GM19328 (cell line): ENCODE measurements around the gene MAPKAPK3.

Experiments used
- ATAC-seq: cut with Tn5 transposase; IDR thresholded peaks from one replicate; pipeline ENCODE4 v1.9.1; 2021; ENCODE audit warnings: mild to moderate bottlenecking, moderate library complexity; ENCODE audit not compliant: unreplicated experiment

The MAPKAPK3 gene

DNA sequence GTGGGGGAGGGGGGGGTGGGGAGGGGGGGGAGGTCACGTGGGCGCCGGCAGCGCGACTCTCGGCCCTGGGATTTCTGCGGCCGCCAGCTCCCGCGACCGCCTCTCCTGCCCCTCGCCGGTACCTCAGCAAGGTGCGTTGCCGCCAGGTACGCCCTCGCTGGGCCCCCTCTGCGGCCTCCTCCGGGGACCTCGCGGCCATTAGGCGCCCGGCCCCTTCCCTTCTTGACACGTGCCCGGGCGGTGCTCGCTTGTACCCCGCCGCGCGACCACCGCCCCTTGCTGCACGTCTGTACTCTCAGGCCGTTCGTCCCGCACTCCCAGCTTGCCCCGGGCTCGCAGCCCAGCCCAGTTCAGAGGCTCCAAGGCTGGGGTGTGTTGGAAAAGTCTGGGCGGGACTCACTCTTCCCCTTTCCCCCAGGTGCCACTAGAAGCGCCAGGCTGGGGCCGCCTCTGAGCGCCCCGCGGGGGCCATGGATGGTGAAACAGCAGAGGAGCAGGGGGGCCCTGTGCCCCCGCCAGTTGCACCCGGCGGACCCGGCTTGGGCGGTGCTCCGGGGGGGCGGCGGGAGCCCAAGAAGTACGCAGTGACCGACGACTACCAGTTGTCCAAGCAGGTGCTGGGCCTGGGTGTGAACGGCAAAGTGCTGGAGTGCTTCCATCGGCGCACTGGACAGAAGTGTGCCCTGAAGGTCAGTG lies at the start of gene MAPKAPK3:
TSS of gene MAPKAPK3 (plus strand) at position 56 of the 696 bp plus-strand sequence. CDS start at position 471, 415 bp downstream.
- peak; percentile 5 for ATAC-seq

DNA sequence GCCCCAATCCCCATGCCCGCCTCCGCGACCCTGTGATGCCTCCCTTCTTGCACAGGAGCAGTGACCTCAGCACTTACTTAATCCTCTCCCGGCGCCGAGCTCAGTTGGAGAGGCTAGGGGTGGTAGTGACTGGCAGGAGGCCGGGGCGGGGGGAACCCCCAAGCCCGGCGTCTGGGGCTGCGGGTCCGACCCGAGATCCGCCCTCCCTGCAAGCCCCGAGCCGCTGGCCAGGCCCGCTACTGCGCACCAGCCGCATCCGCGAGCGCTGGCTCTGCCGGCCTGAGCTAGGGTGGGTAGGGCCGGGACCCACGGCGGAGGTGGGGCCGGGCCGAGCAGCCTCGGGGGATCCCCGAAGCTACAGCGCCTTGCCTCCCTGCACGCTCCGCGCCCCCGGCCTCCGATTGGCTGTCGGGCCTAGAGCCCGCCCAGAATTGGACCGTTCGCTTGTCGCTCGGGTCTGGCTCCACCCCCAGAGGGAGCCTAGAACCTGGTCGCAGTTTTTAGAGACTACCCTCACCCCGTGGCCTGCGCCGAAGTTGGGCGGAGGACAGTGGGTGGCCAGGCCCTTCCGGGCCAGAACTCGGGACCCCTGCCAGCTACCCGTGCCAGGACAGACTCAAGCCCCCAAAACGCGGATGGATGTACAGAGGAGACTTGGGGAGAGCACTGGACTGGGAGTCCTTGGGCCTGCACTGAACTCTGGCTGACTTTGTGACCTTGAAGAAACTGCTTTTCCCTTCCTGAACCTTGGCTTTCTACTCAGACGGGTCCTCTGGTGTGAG lies 49.4 kb upstream of the MAPKAPK3 start, which contains the start of gene C3orf18:
TSS of gene C3orf18 (minus strand) at position 362 of the 782 bp plus-strand sequence. CDS start 2,048 bp downstream, outside the sequence.
- peak; percentile 71 for ATAC-seq

DNA sequence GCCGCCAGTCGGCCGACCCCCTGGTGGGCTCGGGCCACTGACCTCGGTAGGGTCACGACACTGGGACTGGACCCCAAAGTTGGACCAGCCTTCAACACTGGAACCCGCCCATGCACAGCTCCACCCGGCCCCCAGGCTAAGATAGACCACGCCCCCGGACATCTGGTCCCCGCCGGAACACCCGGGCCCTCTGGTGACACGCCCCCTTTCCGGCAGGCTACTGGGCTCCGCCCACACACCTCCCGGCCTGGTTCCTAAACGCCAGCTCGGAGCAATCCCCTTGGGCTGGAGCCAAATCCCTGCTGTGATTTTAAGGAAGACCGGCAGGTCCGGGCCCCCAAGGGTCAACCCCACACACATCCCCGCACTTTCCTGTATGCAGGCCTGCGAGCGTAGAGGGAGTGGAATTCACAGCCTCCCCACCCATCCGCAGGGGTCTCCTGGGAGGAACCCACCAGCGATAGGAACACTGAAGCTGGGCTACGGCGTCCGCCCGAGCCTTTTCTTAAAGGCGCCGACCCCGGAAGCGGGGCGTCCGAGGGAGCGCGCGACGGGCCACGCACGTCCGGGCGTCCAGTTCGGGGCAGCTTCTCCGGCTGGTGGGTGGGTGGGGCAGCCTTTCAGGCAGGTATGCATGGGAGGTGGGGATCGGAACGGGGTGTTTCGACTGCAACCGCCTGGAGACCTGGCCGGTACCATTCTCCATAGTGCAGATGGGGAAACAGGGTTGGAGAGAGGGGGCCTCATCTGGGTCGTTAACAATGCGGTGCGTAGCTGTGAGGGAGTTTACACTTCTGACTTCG lies 47.8 kb upstream of the MAPKAPK3 start, which contains the start of gene HEMK1:
TSS of gene HEMK1 (plus strand) at position 576 of the 803 bp plus-strand sequence. CDS start 1,583 bp downstream, outside the sequence.
- peak; percentile 57 for ATAC-seq

DNA sequence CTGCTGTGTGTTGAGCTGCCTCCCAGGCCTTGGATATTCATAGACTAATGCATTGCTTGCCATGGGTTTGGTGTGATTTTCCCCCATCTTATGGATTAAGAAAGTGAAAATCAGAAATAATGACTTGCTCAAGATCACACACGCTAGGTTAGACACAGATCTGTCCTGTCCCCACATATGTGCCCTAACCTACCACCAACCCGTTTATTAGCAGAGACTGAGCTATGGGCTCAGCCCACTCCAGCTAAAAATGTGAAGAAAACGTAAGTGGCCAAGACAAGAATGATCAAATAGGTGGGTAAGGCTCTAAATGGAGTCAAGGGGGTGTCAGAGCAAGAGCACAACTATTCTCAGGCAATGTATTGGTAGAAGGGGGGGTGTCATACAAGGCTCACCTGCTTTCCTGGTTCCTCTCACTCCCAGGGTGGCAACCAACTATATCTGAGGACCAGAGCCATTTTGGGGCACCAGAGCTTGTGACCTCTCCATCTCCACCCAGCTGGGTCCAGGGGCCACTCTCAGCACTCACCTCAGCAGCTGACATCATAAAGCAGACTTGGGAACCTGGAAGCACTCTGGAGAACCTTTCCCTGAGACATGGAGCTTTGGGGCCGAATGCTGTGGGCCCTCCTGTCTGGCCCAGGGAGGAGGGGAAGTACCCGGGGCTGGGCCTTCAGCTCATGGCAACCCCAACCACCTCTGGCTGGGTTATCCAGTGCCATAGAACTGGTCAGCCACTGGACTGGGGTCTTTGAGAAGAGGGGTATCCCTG lies 46.3 kb upstream of the MAPKAPK3 start:
- ATAC-seq, result no peak

DNA sequence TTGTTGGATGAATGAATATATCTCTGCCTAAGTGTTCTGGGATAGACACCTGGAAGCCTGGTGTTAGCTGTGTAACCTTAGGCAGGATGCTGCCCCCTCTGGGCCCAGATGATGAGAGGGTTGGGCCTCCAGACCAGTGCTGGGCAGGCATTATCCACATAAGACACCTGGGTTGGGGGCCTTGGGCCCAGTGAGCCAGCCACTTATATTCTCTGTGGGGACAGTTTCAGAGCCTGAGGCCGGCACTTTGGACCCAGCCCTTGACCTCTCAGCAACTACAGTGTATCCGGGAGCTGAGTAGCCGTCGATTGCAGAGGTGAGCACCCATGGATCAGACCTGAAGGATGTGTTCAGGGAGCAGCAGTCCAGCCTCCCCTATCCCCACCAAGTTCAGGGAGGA lies 45.5 kb upstream of the MAPKAPK3 start:
- no peak for ATAC-seq

DNA sequence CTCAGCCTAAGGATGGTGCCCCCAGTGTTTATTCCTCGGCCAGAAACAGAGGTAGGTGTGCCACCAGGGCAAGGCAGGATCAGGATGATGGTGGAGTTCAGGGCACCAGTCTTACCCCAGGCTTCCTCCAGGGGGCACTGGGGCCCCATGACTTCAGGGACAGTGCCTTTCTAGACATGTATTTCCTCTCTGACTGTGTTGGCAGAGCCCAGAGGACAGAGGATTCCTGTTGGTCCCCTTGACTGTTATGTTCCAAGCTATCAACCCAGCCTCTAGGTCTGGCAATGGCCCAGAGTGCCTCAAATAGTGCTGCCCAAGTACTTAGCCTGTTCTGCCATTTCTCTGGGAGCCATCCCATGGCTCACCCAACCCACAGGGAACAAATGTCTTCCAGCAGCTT lies 44.8 kb upstream of the MAPKAPK3 start:
- ATAC-seq, result no peak

DNA sequence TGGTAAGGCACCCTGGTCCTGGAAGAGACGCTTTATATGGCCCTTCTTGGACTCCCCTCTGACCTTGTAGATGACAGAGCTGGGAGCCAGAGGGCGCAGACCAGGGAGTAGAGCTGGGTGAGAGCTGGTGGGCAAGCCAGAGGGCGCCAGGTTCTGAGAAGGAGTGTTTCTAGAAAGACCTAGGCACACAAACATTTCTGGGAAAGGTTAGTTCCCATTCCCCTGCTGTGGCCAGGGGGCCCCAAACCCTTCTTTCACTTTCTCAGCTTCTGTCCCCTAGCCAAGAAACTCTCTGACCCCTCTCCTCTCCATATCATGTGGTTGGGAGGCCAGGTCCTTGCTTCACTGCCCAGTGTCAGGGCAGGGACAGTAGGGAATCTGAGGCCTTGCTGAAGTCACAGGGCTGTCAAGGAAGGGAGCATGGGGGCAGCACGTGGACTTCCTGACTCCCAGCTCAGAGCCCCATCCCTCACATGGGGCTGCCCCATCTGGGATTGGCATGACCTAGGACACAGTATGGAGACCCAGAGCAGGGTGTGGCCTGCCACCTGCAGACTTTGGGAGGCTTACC lies 44.1 kb upstream of the MAPKAPK3 start:
- ATAC-seq, result no peak

DNA sequence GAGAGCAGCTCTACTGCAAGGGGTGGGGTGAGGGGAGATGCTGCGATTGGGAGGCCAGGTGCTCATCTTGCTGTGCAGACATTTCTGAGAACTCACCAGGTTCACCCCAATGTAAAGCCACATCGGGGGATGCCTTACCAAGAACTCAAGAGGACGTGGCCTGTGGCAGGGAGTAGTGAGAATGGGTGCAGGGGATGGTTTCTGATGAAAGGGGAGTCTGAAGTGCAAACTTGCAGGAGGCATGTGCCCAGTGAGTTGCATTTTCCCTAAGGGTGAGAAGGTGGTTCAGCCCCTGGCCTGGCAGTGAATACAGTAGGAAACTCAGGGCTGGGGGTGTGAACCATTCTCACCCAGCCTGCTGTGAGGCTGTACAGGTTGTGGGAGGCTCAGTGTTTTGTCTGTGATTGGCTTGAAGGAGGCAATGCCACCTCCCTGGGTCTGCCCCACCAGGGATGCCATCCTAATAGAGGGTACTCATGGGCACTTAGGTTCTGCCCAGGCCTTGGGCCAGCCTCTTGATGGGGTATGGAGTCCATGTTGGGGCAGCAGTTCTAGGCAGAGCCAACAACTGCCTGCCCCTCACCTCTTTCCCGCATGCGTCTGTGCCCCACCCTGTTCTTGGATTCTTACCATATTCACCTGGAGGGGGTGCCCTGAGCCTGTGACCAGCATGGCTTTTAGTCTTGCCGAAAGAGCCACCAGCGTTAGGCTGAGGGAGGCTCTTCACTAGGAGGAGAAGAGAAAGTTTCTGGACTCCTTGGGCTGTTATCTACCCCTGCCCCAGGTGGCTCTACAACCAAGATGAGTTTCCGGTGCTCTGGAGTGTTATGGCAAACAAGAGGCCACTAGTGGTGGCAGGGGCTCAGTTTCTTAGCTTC lies 43.1 kb upstream of the MAPKAPK3 start:
- ATAC-seq, result no peak

DNA sequence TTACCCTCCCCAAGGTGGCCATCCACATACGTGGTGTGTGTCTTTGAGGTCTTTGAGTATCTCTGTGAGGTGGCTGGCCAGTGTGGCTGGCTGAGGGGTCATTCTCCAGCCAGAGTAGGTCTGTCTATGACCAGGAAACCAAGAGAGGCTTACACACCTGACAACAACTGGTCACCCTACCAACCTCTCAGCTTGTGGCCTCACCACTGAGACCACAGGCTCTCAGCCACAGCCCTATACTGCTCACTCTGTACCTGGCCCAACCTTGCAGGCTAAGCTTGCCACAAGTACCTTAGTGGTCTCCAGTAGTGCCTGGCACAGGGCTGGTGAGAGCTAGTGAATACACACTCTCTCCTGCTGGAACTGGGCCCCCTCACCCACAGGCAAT lies 42.5 kb upstream of the MAPKAPK3 start:
- no peak for ATAC-seq

DNA sequence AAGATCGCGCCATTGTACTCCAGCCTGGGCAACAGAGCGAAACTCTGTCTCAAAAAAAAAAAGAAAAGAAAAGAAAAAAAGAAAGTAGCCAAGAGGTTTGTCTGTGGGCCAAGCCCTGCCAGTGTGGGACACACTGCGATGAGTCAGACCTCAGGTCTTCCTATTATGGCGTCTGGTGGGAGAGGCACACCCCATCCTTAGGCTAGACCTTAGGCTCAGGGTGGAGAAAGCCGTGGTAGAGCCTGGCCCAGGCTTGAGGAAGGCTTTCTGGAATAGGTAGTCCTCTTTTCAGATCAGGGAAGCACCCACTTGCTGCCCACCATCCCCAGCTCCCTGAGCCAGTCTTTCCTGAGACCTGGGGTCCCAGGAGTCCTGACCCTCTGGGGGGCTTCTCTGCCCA lies 41.6 kb upstream of the MAPKAPK3 start:
- ATAC-seq, result no peak

DNA sequence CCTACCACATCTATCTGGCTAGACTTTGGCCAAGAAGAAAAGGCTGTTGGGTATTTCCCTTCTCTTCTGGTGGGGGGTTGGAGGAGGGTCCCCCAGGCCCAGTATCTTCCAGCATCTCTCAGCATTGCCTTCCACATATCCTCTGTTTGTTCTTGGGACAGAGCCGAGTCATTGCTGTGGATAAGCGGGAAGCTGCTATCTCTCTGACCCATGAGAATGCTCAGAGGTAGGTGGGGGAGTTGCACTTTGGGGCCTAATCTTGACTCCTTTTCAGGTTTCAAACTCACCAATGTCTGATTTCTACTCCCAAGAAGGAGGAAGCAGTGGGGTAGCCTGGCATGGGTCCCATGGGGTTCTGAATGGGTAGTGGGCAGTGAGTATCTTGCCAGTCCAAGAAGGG lies 39.6 kb upstream of the MAPKAPK3 start:
- ATAC-seq, result no peak

DNA sequence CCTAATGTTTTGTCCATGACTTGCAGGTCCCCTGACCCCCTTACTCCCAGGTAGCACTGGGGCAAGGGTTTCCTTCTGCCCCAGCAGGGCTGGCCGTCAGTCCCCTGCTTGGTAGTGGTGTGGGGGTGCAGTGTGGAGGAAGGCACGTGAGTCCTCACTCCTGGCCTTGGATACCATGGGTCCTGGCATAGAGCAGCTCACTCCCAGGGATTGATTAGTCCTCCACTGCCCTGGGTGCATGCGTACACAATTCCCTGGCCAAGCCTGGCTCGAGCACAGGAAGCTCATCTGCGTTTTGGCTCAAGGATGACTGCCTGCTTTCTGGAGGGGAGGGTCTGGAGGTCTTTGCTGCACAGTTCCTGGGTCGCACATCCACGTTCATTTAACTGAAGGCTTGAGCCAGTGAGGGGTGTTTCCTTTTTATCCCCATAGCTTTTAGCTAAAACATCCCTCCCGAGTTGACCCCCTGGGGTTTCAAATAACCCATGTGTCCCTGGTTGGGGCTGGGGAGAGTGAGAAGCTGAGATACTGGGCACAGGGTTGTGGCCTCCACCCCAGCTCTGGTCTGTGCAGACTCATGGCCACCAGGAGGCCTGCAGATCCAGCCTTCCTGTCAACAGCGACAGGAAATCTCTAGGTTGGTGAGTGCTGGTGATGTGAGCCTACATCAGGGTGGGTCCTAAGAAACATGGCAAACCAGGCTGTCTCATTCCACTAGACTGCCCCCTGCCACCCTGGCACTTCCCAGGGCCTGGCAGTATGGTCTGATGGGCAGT lies 36.1 kb upstream of the MAPKAPK3 start:
- ATAC-seq, result no peak

DNA sequence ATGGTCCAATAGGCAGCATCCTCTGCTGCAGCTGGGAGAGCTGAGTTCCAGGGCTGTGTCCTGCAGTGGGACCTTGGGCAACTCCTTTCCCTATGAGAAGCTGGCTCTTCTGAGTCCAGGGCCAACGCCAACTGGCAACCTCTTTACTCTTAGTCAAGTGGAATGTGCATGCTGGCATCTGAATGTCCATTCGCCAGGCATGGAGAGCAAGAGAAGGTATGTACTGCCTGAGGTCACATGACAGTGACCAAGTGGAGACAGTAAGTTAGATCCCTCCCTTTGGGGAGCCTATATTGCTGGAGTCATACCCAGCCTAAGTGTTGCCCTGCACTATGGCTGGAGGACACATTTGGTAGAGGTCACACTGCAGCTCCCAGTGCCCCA lies 35.5 kb upstream of the MAPKAPK3 start:
- ATAC-seq, result no peak

DNA sequence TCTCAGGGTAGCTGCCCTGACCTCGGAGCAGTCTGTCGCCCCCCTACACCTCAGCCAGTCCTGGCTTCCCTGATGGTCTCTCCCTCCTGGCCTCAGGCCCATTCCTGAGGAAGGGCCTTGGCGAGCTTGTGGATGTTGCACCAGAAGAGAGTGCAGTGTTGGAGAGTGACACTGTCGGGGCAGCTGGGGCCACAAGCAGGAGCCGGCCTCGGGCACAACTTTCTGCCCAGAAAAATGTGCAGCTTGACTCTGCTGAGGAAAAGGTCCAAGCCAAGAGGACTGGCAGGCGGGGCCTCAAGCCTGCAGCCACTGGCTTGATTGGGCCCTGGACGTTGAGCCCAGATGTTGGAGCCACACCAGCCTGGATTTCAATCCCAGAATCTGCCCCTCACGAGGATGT lies 34.9 kb upstream of the MAPKAPK3 start:
- no peak for ATAC-seq

DNA sequence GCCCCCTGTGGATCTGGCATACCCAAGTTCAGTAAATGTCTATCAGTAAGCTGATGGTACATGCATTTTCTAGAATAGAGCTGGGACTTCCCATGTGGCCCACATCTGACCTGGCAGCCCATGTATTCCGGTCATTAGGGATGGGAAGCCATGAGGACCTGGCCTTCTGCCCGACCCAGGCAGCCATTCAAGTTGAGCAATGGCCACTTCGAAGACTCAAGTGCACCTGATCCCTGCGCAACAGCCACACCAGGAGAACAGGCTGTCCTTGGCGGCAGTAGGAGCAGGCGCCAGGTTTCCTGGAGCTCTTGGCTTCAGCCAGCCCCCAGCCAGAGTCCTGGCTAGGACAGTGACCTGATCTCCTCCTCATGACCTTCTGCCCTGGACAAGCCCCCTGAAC lies 33.1 kb upstream of the MAPKAPK3 start:
- ATAC-seq, result no peak

DNA sequence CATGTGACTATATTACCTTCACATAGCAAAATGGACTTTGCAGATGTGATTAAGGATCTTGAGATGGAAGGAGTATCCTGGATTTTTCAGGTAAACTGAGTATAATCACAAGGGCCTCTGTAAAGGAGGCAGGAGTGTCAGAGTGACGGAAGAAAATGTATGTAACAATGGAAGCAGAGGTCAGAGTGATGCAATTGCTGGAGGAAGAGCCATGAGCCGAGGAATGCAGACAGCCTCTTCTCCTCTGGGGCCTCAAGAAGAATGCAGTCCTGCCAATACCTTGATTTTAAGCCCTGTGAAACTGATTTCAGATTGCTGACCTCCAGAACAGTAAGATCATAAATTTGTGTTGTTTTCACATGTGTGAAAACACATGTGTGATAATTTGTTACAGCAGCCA lies 32.6 kb upstream of the MAPKAPK3 start:
- ATAC-seq, result no peak

DNA sequence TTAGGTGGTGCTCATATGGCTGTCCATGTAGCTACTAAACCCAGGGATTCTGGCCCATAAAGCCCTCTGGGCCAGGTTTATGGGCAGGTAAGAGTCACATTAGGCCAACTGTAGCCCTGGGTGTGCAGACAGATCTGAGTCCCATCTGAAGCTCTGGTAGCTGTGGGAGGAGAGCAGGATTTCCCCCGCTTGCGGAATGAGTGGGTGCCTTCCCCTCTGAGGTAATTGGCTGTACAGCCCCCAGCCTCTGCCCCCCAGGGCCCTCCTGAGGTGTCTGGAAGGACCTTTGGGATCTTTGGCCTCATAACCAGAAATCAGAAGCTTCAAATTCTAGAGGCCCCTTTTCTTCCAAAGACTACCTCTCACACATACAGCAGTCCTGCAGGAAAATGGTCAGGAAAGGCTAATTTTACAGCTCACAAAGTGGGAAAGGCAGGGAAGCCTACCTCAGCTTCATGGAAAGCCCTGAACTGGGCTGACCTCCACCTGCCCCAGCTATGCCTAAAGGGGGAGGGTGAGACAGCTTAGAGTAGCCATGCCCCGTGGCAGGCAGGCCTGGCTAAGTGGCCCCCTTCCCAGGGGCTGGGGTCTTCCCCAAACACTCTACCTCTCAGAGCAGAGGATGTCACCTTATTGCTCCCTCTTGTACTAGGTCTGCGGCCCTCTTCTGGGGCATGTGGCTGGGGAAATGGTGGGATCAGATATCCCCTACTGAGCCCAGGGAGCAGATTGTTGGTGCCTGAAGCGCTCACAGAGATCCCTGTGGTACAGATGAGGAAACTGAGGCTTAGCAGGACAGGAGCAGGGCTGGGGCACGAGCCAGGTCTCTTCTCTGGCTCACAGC lies 30.8 kb upstream of the MAPKAPK3 start:
- no peak for ATAC-seq

DNA sequence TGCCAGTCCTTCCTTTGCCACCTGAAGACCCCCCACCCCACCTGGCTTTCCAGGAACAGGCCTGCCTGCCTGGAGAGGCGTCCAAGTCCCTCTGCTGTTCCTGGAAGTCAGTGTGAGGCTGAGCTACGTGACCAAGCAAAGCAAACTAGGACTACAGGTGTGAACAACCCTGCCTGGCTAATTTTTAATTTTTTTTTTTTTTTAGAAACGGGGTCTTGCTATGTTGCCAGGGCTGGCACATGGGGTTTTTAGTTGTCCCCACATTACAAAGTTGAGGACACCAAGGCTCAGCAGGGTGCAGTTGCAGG lies 30.2 kb upstream of the MAPKAPK3 start:
- no peak for ATAC-seq
